Measurements from ENCODE around the gene MPV17.
"Not testable (repeated sequence)": the region's sequence is repeated elsewhere in the genome, so short reads cannot be mapped to it uniquely, and the experiment has no call there.

MPV17 gene

DNA sequence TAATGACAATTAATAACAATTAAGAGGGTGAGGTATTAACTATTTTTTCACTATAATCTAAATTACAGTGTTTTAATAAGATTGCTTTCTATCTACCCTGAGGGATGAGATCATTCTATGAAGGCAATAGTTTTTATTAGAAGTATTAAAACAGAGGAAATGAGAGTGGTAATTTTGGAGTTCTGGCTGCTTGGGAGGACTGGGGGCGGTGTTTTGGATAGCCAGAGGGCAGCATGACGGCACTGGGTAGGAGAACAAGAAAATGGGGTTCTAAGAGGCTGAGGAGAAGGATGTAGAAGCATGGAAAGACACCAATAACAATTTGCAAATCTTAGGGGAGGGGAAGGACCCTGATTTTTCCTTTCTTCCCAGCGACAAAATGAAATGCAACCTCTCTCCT, 52.8 kb downstream of the MPV17 start:
- in situ Hi-C loops (cut with MboI; ENCODE audit: low sequenced_read_pairs, unreplicated experiment): no loop called here
- TF ChIP-seq, protein P1, sequence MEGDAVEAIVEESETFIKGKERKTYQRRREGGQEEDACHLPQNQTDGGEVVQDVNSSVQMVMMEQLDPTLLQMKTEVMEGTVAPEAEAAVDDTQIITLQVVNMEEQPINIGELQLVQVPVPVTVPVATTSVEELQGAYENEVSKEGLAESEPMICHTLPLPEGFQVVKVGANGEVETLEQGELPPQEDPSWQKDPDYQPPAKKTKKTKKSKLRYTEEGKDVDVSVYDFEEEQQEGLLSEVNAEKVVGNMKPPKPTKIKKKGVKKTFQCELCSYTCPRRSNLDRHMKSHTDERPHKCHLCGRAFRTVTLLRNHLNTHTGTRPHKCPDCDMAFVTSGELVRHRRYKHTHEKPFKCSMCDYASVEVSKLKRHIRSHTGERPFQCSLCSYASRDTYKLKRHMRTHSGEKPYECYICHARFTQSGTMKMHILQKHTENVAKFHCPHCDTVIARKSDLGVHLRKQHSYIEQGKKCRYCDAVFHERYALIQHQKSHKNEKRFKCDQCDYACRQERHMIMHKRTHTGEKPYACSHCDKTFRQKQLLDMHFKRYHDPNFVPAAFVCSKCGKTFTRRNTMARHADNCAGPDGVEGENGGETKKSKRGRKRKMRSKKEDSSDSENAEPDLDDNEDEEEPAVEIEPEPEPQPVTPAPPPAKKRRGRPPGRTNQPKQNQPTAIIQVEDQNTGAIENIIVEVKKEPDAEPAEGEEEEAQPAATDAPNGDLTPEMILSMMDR (IDR thresholded peaks at IDR 0.05; ENCODE audit: borderline replicate concordance, control extremely low read depth, extremely low read depth, insufficient read depth, missing control alignments): no peak
- DNase-seq (ENCODE audit: low spot score): no peak

DNA sequence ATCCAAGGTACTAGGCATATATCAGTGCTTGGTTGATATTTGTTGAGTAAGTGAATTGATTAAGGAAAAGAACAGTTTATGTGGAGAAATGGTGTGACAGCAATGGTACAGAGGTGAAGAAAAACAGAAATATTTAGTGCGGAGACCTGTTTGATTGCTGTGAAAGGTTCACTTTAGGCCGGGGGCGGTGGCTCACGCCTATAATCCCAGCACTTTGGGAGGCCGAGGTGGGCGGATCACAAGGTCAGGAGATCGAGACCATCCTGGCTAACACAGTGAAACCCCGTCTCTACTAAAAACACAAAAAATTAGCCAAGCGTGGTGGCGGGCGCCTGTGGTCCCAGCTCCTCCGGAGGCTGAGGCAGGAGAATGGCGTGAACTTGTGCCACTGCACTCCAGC, 54.6 kb downstream of the MPV17 start:
- DNase-seq (ENCODE audit: low spot score); in situ Hi-C loops (cut with MboI; ENCODE audit: low sequenced_read_pairs, unreplicated experiment): not testable (repeated sequence)

DNA sequence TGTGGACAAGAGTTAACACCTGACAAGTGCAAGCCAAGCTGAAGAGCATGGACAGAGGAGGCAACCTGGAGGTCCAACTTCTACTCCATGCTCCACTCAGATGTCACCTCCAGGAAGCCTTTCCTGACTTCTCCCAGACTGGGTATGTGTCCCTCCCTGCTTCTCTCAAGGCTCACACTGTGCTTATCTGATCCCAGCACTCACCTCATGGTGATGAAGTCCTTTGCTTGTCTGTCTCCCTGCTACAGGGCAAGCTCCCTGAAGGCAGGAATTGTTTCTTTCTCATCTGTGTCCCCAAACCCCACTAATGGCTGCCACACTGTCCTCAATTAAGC, 57.4 kb downstream of the MPV17 start:
- no peak for DNase-seq (ENCODE audit: low spot score)
- TF ChIP-seq, protein P1 (IDR thresholded peaks at IDR 0.05; ENCODE audit: borderline replicate concordance, control extremely low read depth, extremely low read depth, insufficient read depth, missing control alignments): no peak
- in situ Hi-C loops (cut with MboI; ENCODE audit: low sequenced_read_pairs, unreplicated experiment): no loop called here

DNA sequence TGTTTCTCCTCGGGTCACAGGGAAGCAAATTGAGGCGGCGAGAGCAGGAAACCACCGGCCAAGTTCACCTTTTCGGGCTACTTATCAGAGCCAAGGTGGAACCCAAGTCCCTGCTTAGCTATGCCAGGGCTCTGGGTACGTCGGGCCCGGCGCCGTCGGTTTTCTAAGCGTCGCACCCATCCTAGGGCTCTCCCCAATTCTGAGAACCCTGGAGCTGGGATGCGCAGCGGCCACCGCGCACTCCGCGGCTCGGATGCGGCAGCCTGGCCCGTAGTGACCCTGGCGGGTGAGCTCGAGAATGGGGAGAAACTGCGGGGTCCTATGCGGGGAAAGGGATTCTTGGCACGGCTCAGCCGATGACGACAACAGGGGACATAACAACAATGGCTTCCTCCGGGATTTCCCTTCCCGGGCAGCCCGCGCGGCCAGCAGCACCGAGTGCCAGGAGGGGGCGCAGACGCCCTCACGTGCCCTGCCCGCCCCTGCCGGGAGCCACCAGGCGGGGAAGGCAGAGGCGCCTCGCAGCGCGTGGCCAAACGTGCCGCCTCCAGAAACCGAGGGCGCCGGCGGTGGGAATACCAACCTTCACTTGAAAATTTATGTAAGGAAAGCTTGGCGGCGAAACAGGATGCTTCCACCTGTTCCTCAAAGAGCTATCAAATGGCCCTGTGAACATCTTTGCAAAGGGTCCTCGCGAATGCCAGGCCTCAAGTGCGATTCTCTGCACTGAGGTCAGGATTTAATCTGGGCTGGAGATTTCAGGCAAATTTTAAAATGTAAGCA, 58.0 kb downstream of the MPV17 start:
- in situ Hi-C loops (cut with MboI; ENCODE audit: low sequenced_read_pairs, unreplicated experiment): no loop called here
- TF ChIP-seq, protein P1 (IDR thresholded peaks at IDR 0.05; ENCODE audit: borderline replicate concordance, control extremely low read depth, extremely low read depth, insufficient read depth, missing control alignments): peak; percentile 73
- peak; percentile 82 for DNase-seq (ENCODE audit: low spot score)

DNA sequence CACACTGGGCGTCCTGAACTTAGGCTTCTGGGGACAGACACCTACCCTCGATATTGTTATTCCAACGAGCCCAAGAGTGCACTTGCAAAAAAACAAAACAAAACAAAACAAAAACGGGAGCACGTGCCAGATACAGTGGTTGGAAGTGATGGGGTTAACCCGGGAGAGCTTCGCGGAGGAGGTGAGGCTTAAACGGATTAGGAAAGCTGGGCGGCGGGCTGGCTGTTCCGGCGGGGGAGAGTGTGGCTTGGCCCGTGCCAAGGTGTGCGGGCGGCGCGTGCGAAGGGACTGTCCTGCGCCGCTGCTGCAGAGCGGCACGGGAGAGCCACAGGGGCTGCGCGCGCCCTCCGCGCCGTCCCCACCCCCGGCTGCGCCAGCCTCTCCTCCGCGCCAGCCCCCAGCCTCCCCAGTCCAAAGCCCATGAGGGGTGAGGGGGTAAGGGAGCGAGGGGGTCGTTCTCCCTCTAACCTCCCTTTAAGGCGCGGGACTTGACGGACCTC, 58.6 kb downstream of the MPV17 start:
- in situ Hi-C loops (cut with MboI; ENCODE audit: low sequenced_read_pairs, unreplicated experiment): no loop called here
- TF ChIP-seq, protein P1 (IDR thresholded peaks at IDR 0.05; ENCODE audit: borderline replicate concordance, control extremely low read depth, extremely low read depth, insufficient read depth, missing control alignments): no peak
- DNase-seq (ENCODE audit: low spot score): no peak

DNA sequence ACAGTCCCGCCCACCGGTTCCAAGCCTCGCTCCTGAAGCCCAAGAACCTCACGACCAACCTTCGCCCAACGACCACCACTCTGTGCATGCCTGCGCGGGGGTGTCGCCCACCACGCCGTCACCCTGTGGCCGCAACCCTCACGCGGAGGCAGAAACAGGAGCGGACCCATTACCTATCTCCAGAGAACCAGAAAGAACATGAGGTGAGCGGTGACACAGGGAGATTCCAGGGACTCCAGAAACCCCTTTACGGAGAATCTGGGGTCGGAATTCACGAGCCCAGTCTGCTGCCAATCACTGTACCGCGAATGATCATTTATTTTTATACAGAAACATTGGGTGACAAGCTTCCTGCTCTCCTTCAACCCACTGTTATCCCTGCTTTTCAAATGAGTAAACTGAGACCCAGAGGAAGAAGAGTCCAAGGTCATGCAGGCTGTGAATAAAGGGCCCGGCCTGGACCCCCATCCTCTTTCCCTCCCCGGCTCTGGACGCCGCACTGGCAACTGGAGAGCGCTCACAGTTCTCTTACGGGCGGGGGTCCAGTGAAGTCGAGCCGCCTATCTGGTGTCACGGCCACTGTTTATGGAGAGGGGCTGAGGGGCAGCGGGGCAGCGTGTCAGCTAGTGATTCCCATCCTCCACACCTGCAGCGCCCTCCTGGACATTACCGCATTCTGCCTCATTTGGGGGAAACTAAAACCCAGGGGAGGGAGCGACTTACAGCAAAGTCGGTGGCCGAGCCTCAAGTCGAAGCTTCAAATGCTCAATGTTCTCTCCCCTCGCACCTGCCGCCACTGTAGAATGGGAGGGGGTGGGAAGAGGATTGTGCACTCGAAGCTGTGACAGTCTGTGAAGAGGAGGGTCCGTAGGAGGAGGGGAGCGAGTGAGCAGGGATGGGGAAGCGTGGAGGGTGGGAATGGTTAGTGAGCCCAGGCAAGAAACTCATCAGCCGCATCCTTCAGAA, 59.3 kb downstream of the MPV17 start:
- in situ Hi-C loops (cut with MboI; ENCODE audit: low sequenced_read_pairs, unreplicated experiment): no loop called here
- peak; percentile 59 for DNase-seq (ENCODE audit: low spot score)
- TF ChIP-seq, protein P1 (IDR thresholded peaks at IDR 0.05; ENCODE audit: borderline replicate concordance, control extremely low read depth, extremely low read depth, insufficient read depth, missing control alignments): no peak

All from GM13976 (cell line).